Measurements from ENCODE around the gene ZDHHC9.

ZDHHC9 gene

GRCh38 chrX:129768586-129769466 lies 74.9 kb downstream of the ZDHHC9 start:
- in situ Hi-C loops (cut with MboI; ENCODE audit: low sequenced_read_pairs), result no loop called here

DNA sequence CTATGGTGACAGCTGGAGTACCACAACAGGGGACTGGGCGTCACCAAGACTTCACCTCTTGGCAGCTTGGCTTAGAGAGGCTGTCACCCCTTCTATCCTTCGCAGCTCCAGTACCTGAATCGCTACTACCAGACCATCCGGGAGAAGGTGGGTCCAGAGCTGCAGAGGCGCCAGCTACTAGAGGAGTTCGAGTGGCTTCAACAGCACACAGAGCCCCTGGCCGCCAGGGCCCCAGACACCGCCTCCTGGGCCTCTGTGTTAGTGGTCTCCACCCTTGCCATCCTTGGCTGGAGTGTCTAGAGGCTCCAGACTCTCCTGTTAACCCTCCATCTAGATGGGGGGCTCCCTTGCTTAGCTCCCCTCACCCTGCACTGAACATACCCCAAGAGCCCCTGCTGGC lies 75.5 kb downstream of the ZDHHC9 start:
- in situ Hi-C loops (cut with MboI; ENCODE audit: low sequenced_read_pairs), result no loop called here

DNA sequence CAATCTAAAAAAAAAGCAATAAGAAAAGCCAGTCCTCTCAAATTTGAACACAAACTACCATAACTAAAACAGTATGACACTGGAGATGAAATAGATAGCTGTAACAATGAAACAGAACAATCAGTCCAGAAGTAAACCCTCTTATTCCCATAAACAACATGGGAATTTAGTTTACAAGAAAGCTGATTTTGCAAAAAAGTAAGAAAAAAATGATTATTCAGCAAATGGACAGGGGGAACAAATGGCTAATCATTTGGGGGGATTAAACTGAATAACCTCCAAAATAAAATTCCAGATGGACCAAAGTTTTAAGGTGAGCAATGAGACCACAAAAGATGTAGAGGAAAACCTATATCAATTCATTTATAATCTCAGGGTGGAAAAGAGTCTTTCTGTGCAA lies 80.0 kb downstream of the ZDHHC9 start:
- in situ Hi-C loops (cut with MboI; ENCODE audit: low sequenced_read_pairs), result no loop called here

- in situ Hi-C loops (cut with MboI; ENCODE audit: low sequenced_read_pairs), result no loop called here
Observed at GRCh38 chrX:129762448-129762847, 81.2 kb downstream of the ZDHHC9 start.

- in situ Hi-C loops (cut with MboI; ENCODE audit: low sequenced_read_pairs), result no loop called here
Observed at GRCh38 chrX:129761596-129761995, 82.1 kb downstream of the ZDHHC9 start.

GRCh38 chrX:129760981-129761380 lies 82.7 kb downstream of the ZDHHC9 start:
- in situ Hi-C loops (cut with MboI; ENCODE audit: low sequenced_read_pairs), result no loop called here

DNA sequence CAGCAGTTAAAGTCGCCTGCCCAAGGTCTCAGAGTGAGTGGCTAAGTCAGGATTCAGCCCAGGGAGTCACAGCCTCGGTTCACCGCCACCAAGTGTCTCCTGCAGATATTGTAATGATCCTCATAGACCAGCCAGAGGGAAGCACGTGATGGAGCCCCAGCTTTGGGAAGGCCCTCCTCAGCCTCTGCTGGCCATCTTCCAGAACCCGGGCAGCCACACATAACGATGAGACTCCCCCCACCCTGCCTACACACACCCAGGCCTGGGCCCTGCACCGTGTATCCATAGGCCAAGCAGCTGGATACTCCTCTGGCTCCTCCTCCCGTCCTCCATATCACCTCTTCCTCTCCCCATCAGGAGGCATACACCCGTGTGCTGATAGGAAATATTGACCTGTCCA lies 83.5 kb downstream of the ZDHHC9 start:
- in situ Hi-C loops (cut with MboI; ENCODE audit: low sequenced_read_pairs), result no loop called here

DNA sequence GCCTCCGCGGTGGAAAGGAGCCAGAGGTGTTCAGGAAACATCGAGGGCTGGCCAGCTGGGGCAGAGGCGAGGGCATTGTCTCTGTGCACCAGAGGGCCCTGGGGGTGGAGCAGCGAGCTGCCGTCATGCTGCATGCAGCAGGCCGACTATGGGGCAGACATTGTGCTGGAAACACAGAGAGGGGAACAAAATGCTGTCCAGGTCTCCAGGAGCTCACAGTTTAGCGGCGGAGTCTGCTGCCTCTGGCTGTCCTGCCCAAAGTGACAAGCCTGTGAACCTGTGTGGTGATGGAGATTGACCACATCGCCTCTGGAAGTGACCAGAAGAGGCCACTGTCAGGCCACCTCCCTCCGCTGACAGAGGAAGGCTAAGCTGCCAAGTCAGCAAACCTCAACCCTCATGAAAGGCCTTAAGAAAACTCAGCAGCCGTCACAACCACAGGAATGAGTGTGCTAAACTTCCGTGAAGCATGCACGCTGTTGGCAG lies 84.1 kb downstream of the ZDHHC9 start:
- in situ Hi-C loops (cut with MboI; ENCODE audit: low sequenced_read_pairs), result no loop called here

DNA sequence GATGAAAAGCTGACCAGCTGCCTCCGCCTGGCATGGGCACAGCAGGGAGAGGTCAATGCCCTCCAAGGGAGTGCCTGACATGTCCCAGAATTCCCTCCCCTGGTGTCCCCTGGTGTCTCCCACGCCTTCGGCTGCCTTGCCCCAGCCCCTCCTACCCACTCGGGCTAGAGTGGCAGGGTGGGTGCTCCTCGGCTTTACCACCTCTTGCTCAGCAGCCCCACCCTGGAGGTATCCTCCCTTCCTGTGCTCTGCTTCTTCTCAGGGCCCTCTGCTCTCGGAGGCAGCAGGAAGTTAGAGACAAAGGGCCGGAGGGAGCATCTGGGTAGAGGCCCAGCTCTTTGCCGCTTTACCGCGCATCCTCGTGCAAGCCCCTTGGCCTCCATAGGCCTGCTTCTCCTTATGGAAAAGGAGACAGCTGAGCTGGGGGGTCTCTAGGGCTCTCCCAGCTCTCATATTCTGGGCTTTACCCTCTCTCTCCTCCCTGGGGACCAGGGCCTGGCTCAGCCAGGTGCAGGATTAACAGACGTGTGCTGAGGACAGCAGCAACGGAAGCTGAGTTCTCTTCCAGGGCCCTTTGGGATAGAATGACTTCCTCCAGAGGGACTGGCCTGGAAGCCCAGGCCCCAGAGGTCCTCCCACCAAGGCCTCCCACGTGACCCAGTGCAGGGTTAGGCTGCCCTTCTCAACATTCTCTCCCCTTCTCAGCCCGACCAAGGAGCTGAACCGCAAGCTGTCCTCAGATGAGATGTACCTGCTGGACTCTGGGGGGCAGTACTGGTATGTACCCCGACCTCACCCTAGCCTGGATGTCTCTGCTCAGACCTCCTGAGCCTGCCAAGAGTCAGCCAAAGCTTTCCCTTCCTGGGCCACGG lies 87.7 kb downstream of the ZDHHC9 start:
- in situ Hi-C loops (cut with MboI; ENCODE audit: low sequenced_read_pairs), result no loop called here

GRCh38 chrX:129754056-129755024 lies 89.3 kb downstream of the ZDHHC9 start:
- in situ Hi-C loops (cut with MboI; ENCODE audit: low sequenced_read_pairs), result no loop called here
